Keratinocyte (primary cell): ENCODE measurements around the gene SHCBP1. TPM values are rescaled to one million over a fixed set of nuclear protein-coding genes. Genes with fewer than 3 reads are reported as not detected.

Experiments used
- DNase-seq: peaks from one replicate; pipeline ENCODE4 v3.0.0-alpha.2; 2011; ENCODE audit warnings: low read depth, missing footprints, low spot score
- FAIRE-seq: peaks from 2 replicates; lab custom pipeline; 2011; peaks lifted over from hg19 to GRCh38; lab: Jason Lieb, UNC
- H2AFZ ChIP-seq: 2 replicates; pipeline ENCODE4 v1.6.0; 2012; ENCODE audit warnings: low read length, control low read depth, inconsistent platforms; ENCODE audit not compliant: control insufficient read depth
- H3K27ac ChIP-seq: 2 replicates; pipeline ENCODE4 v1.5.1; 2011; ENCODE audit warnings: low read length; ENCODE audit not compliant: control insufficient read depth, insufficient read depth
- H3K27me3 ChIP-seq: 3 replicates; pipeline ENCODE4 v1.6.0; 2011; ENCODE audit warnings: low read length; ENCODE audit not compliant: control insufficient read depth, insufficient read depth; ENCODE audit errors: extremely low read depth
- H3K36me3 ChIP-seq, 2 experiments: 2 replicates in 1 of 2; 3 replicates in 1 of 2; pipeline ENCODE4 v1.5.1; 2011; ENCODE audit warnings: low read length in 2 of 2, mild to moderate bottlenecking in 1 of 2; ENCODE audit not compliant: control insufficient read depth in 2 of 2, insufficient read depth in 2 of 2; ENCODE audit errors: extremely low read depth in 1 of 2
- H3K4me1 ChIP-seq: 3 replicates; pipeline ENCODE4 v1.5.1; 2011; ENCODE audit warnings: low read length; ENCODE audit not compliant: control insufficient read depth, insufficient read depth; ENCODE audit errors: extremely low read depth
- H3K4me2 ChIP-seq: 3 replicates; pipeline ENCODE4 v1.6.0; 2011; ENCODE audit warnings: low read depth, low read length; ENCODE audit not compliant: control insufficient read depth, insufficient read depth; ENCODE audit errors: extremely low read depth
- H3K4me3 ChIP-seq, 3 experiments: fragments of 200-600 bp in 1 of 3; sonication (generic) in 1 of 3; 2 replicates in 2 of 3; 3 replicates in 1 of 3; pipeline ENCODE4 v1.5.1; 2011 to 2016; ENCODE audit warnings: low read length in 3 of 3, mild to moderate bottlenecking in 3 of 3, control low read depth in 2 of 3, inconsistent platforms in 1 of 3, low read depth in 1 of 3, mixed read lengths in 1 of 3, mixed run types in 1 of 3, moderate library complexity in 1 of 3; ENCODE audit not compliant: control insufficient read depth in 2 of 3, insufficient read depth in 2 of 3; ENCODE audit errors: extremely low read depth in 1 of 3
- H3K79me2 ChIP-seq: 2 replicates; pipeline ENCODE4 v1.6.0; 2012; ENCODE audit warnings: low read length; ENCODE audit not compliant: control insufficient read depth, insufficient read depth
- H3K9ac ChIP-seq: 3 replicates; pipeline ENCODE4 v1.6.0; 2011; ENCODE audit warnings: low read length; ENCODE audit not compliant: control insufficient read depth, insufficient read depth; ENCODE audit errors: extremely low read depth
- H3K9me1 ChIP-seq: 3 replicates; pipeline ENCODE4 v1.6.0; 2011; ENCODE audit warnings: low read length; ENCODE audit not compliant: control insufficient read depth, insufficient read depth; ENCODE audit errors: extremely low read depth
- H3K9me3 ChIP-seq: 2 replicates; pipeline ENCODE4 v1.5.1; 2012; ENCODE audit warnings: low read depth, low read length; ENCODE audit not compliant: control insufficient read depth
- H4K20me1 ChIP-seq: 3 replicates; pipeline ENCODE4 v1.6.0; 2011; ENCODE audit warnings: low read length; ENCODE audit not compliant: control insufficient read depth, insufficient read depth; ENCODE audit errors: extremely low read depth
- CTCF ChIP-seq, 3 experiments: IDR thresholded peaks in 1 of 3; conservative IDR thresholded peaks in 1 of 3; optimal IDR thresholded peaks in 1 of 3; 2 replicates in 2 of 3; 3 replicates in 1 of 3; pipeline versions ENCODE3 to v1.5.1; 2011; ENCODE audit warnings: low read length in 3 of 3, mild to moderate bottlenecking in 3 of 3, moderate library complexity in 2 of 3, control low read depth in 1 of 3, inconsistent platforms in 1 of 3; ENCODE audit not compliant: insufficient read depth in 2 of 3; ENCODE audit errors: extremely low read depth in 1 of 3
- EZH2 ChIP-seq: IDR thresholded peaks from one replicate; pipeline ENCODE4 v1.6.1; 2012; ENCODE audit warnings: inconsistent platforms, mild to moderate bottlenecking, low read length, moderate library complexity
- dilution Hi-C: fragments of 300-500 bp; cut with MboI; formaldehyde crosslinking; loops from one replicate; pipeline ENCODE4 v1.7.0; 2020; ENCODE audit warnings: low sequenced_read_pairs; ENCODE audit not compliant: extremely low pct_ligation_motif_present
- polyA plus RNA-seq, 5 experiments: library from polyadenylated mRNA; depleted of rRNA in 3 of 5; stranded (reverse) in 3 of 5; stranded (forward) in 1 of 5; unstranded in 1 of 5; fragments of >200 nt; gene quantifications; 1 replicate in 1 of 5; 2 replicates in 3 of 5; 3 replicates in 1 of 5; pipeline versions ENCODE4 v1.2.1 to v1.2.3, GENCODE V29; 2011 to 2012; ENCODE audit warnings: missing spikeins in 2 of 5, low read depth in 1 of 5, low replicate concordance in 1 of 5

Gene SHCBP1
- polyA plus RNA-seq, 1 donor (not counting 4 experiments of a cell fraction or from before 2014, with no cell fraction given), result 18.0 TPM

DNA sequence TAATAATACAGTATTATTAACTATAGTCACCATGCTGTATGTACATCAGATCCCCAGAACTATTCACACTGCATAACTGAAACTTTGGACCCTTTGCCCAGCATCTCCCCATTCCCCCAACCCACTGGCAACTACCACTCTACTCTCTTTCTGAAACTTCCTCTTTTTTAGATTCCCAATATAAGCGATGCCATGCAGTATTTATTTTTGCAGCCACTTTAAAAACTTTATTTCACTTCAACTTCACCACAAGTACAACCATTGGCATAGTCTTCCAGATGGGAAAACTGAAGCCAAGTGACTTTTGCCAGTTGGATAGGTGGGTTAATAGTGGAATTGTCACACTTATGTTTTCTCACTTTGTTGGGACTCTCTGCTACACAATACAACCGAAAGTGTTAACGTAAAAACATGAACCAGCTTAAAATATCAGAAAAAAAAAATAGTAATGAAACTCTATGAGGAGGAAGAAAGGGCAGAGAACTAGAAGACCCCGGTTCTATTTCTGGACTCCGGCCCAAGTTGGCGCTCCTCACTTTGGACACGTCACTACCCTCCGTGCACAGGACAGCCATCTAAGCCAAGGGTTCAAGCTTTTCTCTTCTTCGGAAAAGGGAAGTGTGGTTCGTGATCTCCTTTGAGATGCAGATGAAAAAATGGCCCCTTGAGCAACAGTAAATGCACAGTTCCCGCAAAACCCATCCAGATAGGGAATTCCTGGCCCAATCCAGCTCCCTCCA lies 743 bp downstream of the SHCBP1 start:
- Histone ChIP-seq H3K9ac (peak overlapping the region; percentile 71), H4K20me1 (no peaks in the 10 kb centered on the region), H3K4me1 (peaks cover 3% of the 10 kb centered on the region), H3K36me3 (peaks cover 2 to 8% of the 10 kb centered on the region in 2 experiments), H3K9me1 (no peaks in the 10 kb centered on the region), H3K4me2 (peak overlapping the region; percentile 87), H3K9me3 (no peaks in the 10 kb centered on the region), H3K79me2 (peaks cover 21% of the 10 kb centered on the region), H3K27me3 (no peaks in the 10 kb centered on the region), H3K4me3 (peak overlapping the region; percentile 75 to 88 (median 86)), H2AFZ (peak overlapping the region; percentile 75), H3K27ac (peak overlapping the region; percentile 75)
- no peak for TF ChIP-seq EZH2
- TF ChIP-seq CTCF (optimal IDR thresholded peaks at IDR 0.05 in 1 of 3, IDR thresholded peaks at IDR 0.05 in 1 of 3, conservative IDR thresholded peaks at IDR 0.05 in 1 of 3; ENCODE audit: extremely low read depth in 1 of 3, insufficient read depth in 2 of 3, low read length in 3 of 3), result no peak
- FAIRE-seq (no peak), DNase-seq (no peak)
- dilution Hi-C loops, result no loop called here

- H3K27ac ChIP-seq, result no peak overlapping the region
- FAIRE-seq (no peak), DNase-seq (no peak)
- TF ChIP-seq EZH2 (no peak), CTCF (optimal IDR thresholded peaks at IDR 0.05 in 1 of 3, IDR thresholded peaks at IDR 0.05 in 1 of 3, conservative IDR thresholded peaks at IDR 0.05 in 1 of 3; ENCODE audit: extremely low read depth in 1 of 3, insufficient read depth in 2 of 3, low read length in 3 of 3) (no peak)
- no peak overlapping the region for H2AFZ ChIP-seq
- no peaks in the 10 kb centered on the region for H3K9me1 ChIP-seq
- H3K4me2 ChIP-seq, result no peak overlapping the region
- no peaks in the 10 kb centered on the region for H3K27me3 ChIP-seq
- no peaks in the 10 kb centered on the region for H4K20me1 ChIP-seq
- peaks cover 3% of the 10 kb centered on the region for H3K4me1 ChIP-seq
- H3K9me3 ChIP-seq, result no peaks in the 10 kb centered on the region
- no peak overlapping the region for H3K9ac ChIP-seq
- no peak overlapping the region for H3K4me3 ChIP-seq
- H3K36me3 ChIP-seq, result peaks cover 2 to 8% of the 10 kb centered on the region in 2 experiments
- peaks cover 23% of the 10 kb centered on the region for H3K79me2 ChIP-seq
- dilution Hi-C loops, result no loop called here
Observed at GRCh38 chr16:46618516-46618915, 2.7 kb downstream of the SHCBP1 start.
